Lung (tissue), 12 donors: Measurements from ENCODE around the gene KLHL20. TPM values are rescaled to one million over a fixed set of nuclear protein-coding genes. Genes with fewer than 3 reads are reported as not detected.

Experiments
- ATAC-seq: fragments of 200-7000 bp; cut with Tn5 transposase; one replicate; pipeline ENCODE4 v1.9.1; 2020; ENCODE audit warnings: moderate number of reproducible peaks; ENCODE audit not compliant: insufficient read depth, low FRiP score
- DNase-seq, 3 donors: peaks; one replicate each; pipeline ENCODE4 v3.0.0-alpha.2; 2013 to 2017
- H3K27ac ChIP-seq, 2 donors: one replicate each; pipeline ENCODE4 v1.5.1; 2013; ENCODE audit warnings: mild to moderate bottlenecking in 2 of 2, moderate library complexity in 2 of 2, control low read depth in 1 of 2, inconsistent platforms in 1 of 2, low read depth in 1 of 2, low read length in 1 of 2
- H3K27me3 ChIP-seq, 3 donors: one replicate each; pipeline ENCODE4 v1.5.1; 2013; ENCODE audit warnings: low read length in 2 of 3; ENCODE audit not compliant: control insufficient read depth in 3 of 3, insufficient read depth in 3 of 3
- H3K36me3 ChIP-seq, 4 donors: one replicate each; pipeline ENCODE4 v1.5.1; 2013; ENCODE audit warnings: low read length in 4 of 4, mild to moderate bottlenecking in 1 of 4, moderate library complexity in 1 of 4; ENCODE audit not compliant: control insufficient read depth in 4 of 4, insufficient read depth in 4 of 4
- H3K4me1 ChIP-seq, 5 donors: one replicate each; pipeline ENCODE4 v1.5.1; 2013; ENCODE audit warnings: low read length in 5 of 5, mild to moderate bottlenecking in 2 of 5, moderate library complexity in 1 of 5; ENCODE audit not compliant: control insufficient read depth in 5 of 5, insufficient read depth in 5 of 5
- H3K4me3 ChIP-seq: one replicate; pipeline ENCODE4 v1.5.1; 2013; ENCODE audit warnings: mild to moderate bottlenecking, control low read depth, moderate library complexity
- H3K9ac ChIP-seq, 2 donors: one replicate each; pipeline ENCODE4 v1.5.1; 2013; ENCODE audit warnings: low read length in 2 of 2, control low read depth in 1 of 2; ENCODE audit not compliant: insufficient read depth in 1 of 2
- H3K9me3 ChIP-seq, 4 donors: one replicate each; pipeline ENCODE4 v1.5.1; 2013; ENCODE audit warnings: low read length in 3 of 4, mild to moderate bottlenecking in 1 of 4, moderate library complexity in 1 of 4; ENCODE audit not compliant: control insufficient read depth in 4 of 4, insufficient read depth in 3 of 4
- CTCF ChIP-seq: IDR thresholded peaks from 2 replicates; pipeline ENCODE4 v1.5.1; 2012; ENCODE audit warnings: mild to moderate bottlenecking; ENCODE audit errors: control extremely low read depth, extremely low read depth
- WGBS, 2 donors: extraction: QIAGEN DNeasy Blood & Tissue Kit; methylation state at CpG; one replicate each; pipeline ENCODE4 v1.1.7; 2013; 5-methylcytosine and 5-hydroxymethylcytosine counted together
- polyA plus RNA-seq, 2 donors: library from polyadenylated mRNA; stranded (reverse); fragments of 200-250 nt; gene quantifications; one replicate each; pipeline ENCODE4 v1.2.1, GENCODE V29; 2013
- total RNA-seq, 2 donors: library from RNA; depleted of rRNA in 1 of 2; stranded (reverse); fragments of >200 nt in 1 of 2; gene quantifications; one replicate each; pipeline ENCODE4 v1.2.1, GENCODE V29; 2014 to 2021
- donor health status: control.
- donor health status: control.
- donor health status: Bipolar disorder and iron deficiency.
- donor health status: healthy.
- donor health status: DM: yes; HTN: yes; CAD: no.

Gene KLHL20
- total and polyA plus RNA-seq, 4 donors, result 5.8 to 38.4 (median 17.2) TPM

GRCh38 chr1:173775578-173776226, 60.9 kb downstream of the KLHL20 start:
- H3K36me3 ChIP-seq, result peaks cover 16 to 32% (median 28%) of the 10 kb centered on the region in 4 donors
- H3K9ac ChIP-seq, result no peak overlapping the region
- DNase-seq (no peak), ATAC-seq (no peak)
- TF ChIP-seq CTCF, result no peak
- no peak overlapping the region for H3K27ac ChIP-seq
- no peaks in the 10 kb centered on the region for H3K4me1 ChIP-seq
- WGBS, 2 donors, result 80 to 89% methylated on average over 5 of the region's 5 CpGs
- H3K4me3 ChIP-seq, result no peak overlapping the region
- H3K9me3 ChIP-seq, result peaks cover 0 to 3% (median 0%) of the 10 kb centered on the region in 4 donors
- no peaks in the 10 kb centered on the region for H3K27me3 ChIP-seq

GRCh38 chr1:173779936-173780335, 65.2 kb downstream of the KLHL20 start:
- H3K27me3 ChIP-seq, result no peaks in the 10 kb centered on the region
- ATAC-seq (no peak), DNase-seq (no peak)
- H3K27ac ChIP-seq, result no peak overlapping the region
- 97 to 99% methylated on average over 4 of the region's 4 CpGs for WGBS, 2 donors
- no peak for TF ChIP-seq CTCF
- peaks cover 22 to 42% (median 33%) of the 10 kb centered on the region in 4 donors for H3K36me3 ChIP-seq
- peaks cover 0 to 3% (median 0%) of the 10 kb centered on the region in 4 donors for H3K9me3 ChIP-seq
- no peaks in the 10 kb centered on the region for H3K4me1 ChIP-seq
- no peak overlapping the region for H3K9ac ChIP-seq
- no peak overlapping the region for H3K4me3 ChIP-seq

- no peak for DNase-seq
- H3K27me3 ChIP-seq, result no peaks in the 10 kb centered on the region
- no peak overlapping the region for H3K9ac ChIP-seq
- peaks cover 11 to 30% (median 15%) of the 10 kb centered on the region in 4 donors for H3K36me3 ChIP-seq
- 95 to 98% methylated on average over 7 of the region's 7 CpGs for WGBS, 2 donors
- H3K27ac ChIP-seq, result no peak overlapping the region
- H3K4me3 ChIP-seq, result no peak overlapping the region
- H3K4me1 ChIP-seq, result no peaks in the 10 kb centered on the region
- no peak for ATAC-seq
- H3K9me3 ChIP-seq, result no peaks in the 10 kb centered on the region
- no peak for TF ChIP-seq CTCF
Observed at GRCh38 chr1:173784997-173785396, 70.2 kb downstream of the KLHL20 start.

- TF ChIP-seq CTCF, result no peak
- no peaks in the 10 kb centered on the region for H3K4me1 ChIP-seq
- peaks cover under 1 to 11% (median 3%) of the 10 kb centered on the region in 4 donors for H3K36me3 ChIP-seq
- WGBS, 2 donors, result 95 to 97% methylated on average over 2 of the region's 2 CpGs
- DNase-seq, result no peak
- no peak for ATAC-seq
- H3K27ac ChIP-seq, result no peak overlapping the region
- no peaks in the 10 kb centered on the region for H3K27me3 ChIP-seq
- H3K4me3 ChIP-seq, result no peak overlapping the region
- H3K9me3 ChIP-seq, result peaks cover 0 to 3% (median 0%) of the 10 kb centered on the region in 4 donors
- H3K9ac ChIP-seq, result no peak overlapping the region
Observed at GRCh38 chr1:173789841-173790240, 75.1 kb downstream of the KLHL20 start.
